ENCODE measurements around the gene STON2.

Gene STON2

GRCh38 chr14:81400202-81400678 lies at the start of gene STON2:
Gene STON2, minus strand, starts transcription at chr14:81400324. Its CDS starts 1,942 bp downstream, at chr14:81398382.
- H3K4me1 Mint-ChIP-seq (ENCODE audit: low read depth): peaks cover 11% of the 10 kb centered on the region
- H3K4me3 Mint-ChIP-seq: no peak within 1 kb of the TSS
- H3K27ac Mint-ChIP-seq: peak within 1 kb of the TSS; percentile 61
- H3K9me3 Mint-ChIP-seq: no peaks in the 10 kb centered on the region
- no peaks in the 10 kb centered on the region for H3K36me3 Mint-ChIP-seq (ENCODE audit: low read depth)
- H3K27me3 Mint-ChIP-seq (ENCODE audit: low read depth): peaks cover 12% of the 10 kb centered on the region

GRCh38 chr14:81449576-81449975 lies 49.5 kb upstream of the STON2 start:
- Mint-ChIP-seq H3K27ac (no peak overlapping the region), H3K4me1 (ENCODE audit: low read depth) (peaks cover 3% of the 10 kb centered on the region), H3K27me3 (ENCODE audit: low read depth) (peaks cover 10% of the 10 kb centered on the region), H3K36me3 (ENCODE audit: low read depth) (no peaks in the 10 kb centered on the region), H3K4me3 (no peak overlapping the region), H3K9me3 (no peaks in the 10 kb centered on the region)

GRCh38 chr14:81449114-81449513 lies 49.0 kb upstream of the STON2 start:
- Mint-ChIP-seq H3K4me3 (no peak overlapping the region), H3K9me3 (no peaks in the 10 kb centered on the region), H3K27me3 (ENCODE audit: low read depth) (peaks cover 15% of the 10 kb centered on the region), H3K4me1 (ENCODE audit: low read depth) (peaks cover 3% of the 10 kb centered on the region), H3K36me3 (ENCODE audit: low read depth) (no peaks in the 10 kb centered on the region), H3K27ac (no peak overlapping the region)

DNA sequence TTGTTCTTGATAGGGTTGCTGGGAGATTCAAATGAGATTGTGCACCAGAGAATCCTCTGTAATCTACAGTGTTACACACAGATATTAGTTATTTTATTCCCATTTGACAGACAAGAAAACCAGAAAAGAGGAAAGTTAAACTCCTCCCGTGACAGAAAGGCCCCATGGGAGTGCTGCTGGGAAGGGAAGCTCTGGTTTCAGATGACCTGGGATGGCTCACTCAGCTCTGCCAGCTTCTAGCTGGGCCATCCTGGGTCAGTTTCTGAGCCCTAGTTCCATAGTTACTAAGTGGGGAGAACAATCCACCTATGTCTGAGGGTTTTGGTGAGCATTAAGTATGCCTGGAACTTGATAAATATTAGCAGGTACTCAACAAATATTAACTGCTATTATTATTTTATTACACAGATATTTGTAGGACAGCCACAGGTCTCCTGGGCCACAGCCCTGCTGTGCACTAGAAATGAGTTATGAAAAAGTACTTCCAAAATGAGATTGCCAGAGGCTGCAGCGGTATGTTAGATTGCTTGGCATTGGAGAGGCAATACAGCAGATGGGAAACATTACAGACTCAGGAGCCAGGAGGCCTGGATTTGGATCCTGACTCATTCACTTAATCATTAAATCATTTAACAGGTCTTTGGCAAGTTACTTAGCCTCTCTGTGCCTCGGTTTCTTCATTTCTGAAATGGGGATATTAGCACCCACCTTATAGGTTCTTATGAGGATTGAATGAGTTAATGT lies 47.1 kb upstream of the STON2 start:
- peaks cover 29% of the 10 kb centered on the region for H3K27me3 Mint-ChIP-seq (ENCODE audit: low read depth)
- no peaks in the 10 kb centered on the region for H3K4me1 Mint-ChIP-seq (ENCODE audit: low read depth)
- no peak overlapping the region for H3K27ac Mint-ChIP-seq
- H3K4me3 Mint-ChIP-seq: no peak overlapping the region
- H3K36me3 Mint-ChIP-seq (ENCODE audit: low read depth): no peaks in the 10 kb centered on the region
- H3K9me3 Mint-ChIP-seq: no peaks in the 10 kb centered on the region

GRCh38 chr14:81446279-81447007 lies 46.3 kb upstream of the STON2 start:
- H3K36me3 Mint-ChIP-seq (ENCODE audit: low read depth): no peaks in the 10 kb centered on the region
- H3K4me1 Mint-ChIP-seq (ENCODE audit: low read depth): no peaks in the 10 kb centered on the region
- H3K27ac Mint-ChIP-seq: no peak overlapping the region
- no peaks in the 10 kb centered on the region for H3K9me3 Mint-ChIP-seq
- peaks cover 35% of the 10 kb centered on the region for H3K27me3 Mint-ChIP-seq (ENCODE audit: low read depth)
- H3K4me3 Mint-ChIP-seq: no peak overlapping the region

- Mint-ChIP-seq H3K27me3 (ENCODE audit: low read depth) (peaks cover 67% of the 10 kb centered on the region), H3K4me3 (no peak overlapping the region), H3K9me3 (no peaks in the 10 kb centered on the region), H3K4me1 (ENCODE audit: low read depth) (peaks cover 4% of the 10 kb centered on the region), H3K27ac (no peak overlapping the region), H3K36me3 (ENCODE audit: low read depth) (no peaks in the 10 kb centered on the region)
These were observed 41.6 kb upstream of the STON2 start for GRCh38 chr14:81441626-81442134.

DNA sequence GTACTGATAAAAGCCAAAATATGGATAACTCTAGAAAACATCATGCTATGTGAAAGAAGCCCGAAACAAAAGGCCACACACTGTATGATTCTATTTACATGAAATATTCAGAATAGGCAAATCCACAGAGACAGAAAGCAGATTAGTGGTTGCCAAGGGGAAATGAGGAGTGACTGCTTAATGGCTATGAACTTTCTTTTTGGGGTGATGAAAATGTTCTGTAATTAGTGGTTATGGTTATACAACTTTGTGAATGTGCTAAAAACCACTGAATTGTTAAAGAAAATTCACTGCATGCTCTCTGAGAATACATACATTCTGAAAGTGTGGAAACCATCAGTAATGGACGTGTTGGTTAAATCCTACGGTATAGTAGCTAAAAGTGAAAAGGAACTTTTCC lies 39.9 kb upstream of the STON2 start:
- Mint-ChIP-seq H3K4me3 (no peak overlapping the region), H3K27me3 (ENCODE audit: low read depth) (peaks cover 76% of the 10 kb centered on the region), H3K36me3 (ENCODE audit: low read depth) (no peaks in the 10 kb centered on the region), H3K4me1 (ENCODE audit: low read depth) (peaks cover 8% of the 10 kb centered on the region), H3K9me3 (no peaks in the 10 kb centered on the region), H3K27ac (no peak overlapping the region)

GRCh38 chr14:81437244-81437643 lies 37.1 kb upstream of the STON2 start:
- Mint-ChIP-seq H3K4me3 (peak overlapping the region; percentile 61), H3K9me3 (no peaks in the 10 kb centered on the region), H3K36me3 (ENCODE audit: low read depth) (no peaks in the 10 kb centered on the region), H3K27me3 (ENCODE audit: low read depth) (peaks cover 84% of the 10 kb centered on the region), H3K4me1 (ENCODE audit: low read depth) (peaks cover 8% of the 10 kb centered on the region), H3K27ac (no peak overlapping the region)

GRCh38 chr14:81436296-81437138 lies 36.4 kb upstream of the STON2 start:
- Mint-ChIP-seq H3K27me3 (ENCODE audit: low read depth) (peaks cover 83% of the 10 kb centered on the region), H3K4me1 (ENCODE audit: low read depth) (peaks cover 8% of the 10 kb centered on the region), H3K4me3 (peak overlapping the region; percentile 61), H3K27ac (no peak overlapping the region), H3K9me3 (no peaks in the 10 kb centered on the region), H3K36me3 (ENCODE audit: low read depth) (no peaks in the 10 kb centered on the region)

DNA sequence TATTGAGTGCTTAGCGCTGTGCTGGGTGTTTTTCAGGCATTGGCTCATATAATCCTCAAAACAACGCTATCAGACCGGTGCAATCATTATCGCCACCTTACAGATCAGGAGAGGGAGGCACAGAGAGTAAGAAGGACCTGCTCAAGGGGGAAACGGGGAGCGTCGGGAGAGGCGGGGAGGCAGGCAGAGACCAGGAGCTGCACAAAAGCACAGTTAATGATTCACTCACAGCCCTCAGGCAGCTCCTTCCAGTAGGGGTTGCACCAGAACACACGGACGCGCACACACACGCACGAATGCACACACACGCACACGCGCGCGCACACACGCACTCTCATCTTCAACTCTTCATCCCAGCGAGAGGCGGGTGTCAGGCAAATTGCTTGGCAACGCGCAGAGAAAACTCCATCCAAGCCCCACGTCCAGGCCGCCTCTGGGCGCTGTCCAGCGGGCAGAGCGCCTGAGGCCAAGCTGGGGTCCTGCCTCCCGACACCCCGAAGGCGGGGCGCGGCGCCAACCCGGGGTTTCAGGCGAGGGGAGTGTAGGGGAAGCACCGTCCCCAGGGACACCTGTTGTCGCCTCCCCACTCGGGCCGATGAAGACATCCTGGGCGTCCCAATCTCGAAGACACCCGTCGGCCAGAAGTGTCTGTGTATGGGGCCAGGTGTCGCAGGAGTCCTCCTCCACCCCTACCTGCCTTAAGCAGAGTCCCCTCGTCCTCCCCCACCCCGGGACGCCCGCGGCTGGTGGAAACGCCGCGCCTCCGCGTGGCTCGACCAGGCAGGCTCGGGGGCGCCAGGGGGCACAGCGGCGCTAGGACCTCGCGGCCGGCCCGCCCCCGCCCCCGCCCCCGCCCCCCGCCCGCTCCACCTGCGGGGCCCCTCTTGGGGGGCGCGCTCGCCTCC lies 35.5 kb upstream of the STON2 start:
- Mint-ChIP-seq H3K4me1 (ENCODE audit: low read depth) (peaks cover 8% of the 10 kb centered on the region), H3K36me3 (ENCODE audit: low read depth) (no peaks in the 10 kb centered on the region), H3K4me3 (peak overlapping the region; percentile 87), H3K27ac (no peak overlapping the region), H3K9me3 (no peaks in the 10 kb centered on the region), H3K27me3 (ENCODE audit: low read depth) (peaks cover 75% of the 10 kb centered on the region)

DNA sequence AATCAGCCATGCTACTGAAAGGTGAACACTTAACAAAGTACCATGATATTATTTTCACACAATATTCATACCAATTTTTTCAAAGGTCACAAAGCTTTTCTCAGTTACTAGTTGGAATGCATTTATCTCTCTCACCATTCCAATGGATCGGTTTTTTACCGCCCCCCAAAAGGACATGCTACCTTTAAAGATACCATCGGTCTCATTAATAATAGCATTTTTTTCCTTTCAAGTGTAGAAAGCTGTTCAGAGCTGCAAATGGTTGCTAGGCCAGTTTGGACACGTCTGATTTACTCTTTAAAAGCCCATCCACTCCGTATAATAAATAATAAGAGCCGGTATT lies 34.9 kb upstream of the STON2 start:
- Mint-ChIP-seq H3K9me3 (no peaks in the 10 kb centered on the region), H3K27me3 (ENCODE audit: low read depth) (peaks cover 72% of the 10 kb centered on the region), H3K36me3 (ENCODE audit: low read depth) (no peaks in the 10 kb centered on the region), H3K4me3 (peak overlapping the region; percentile 87), H3K27ac (no peak overlapping the region), H3K4me1 (ENCODE audit: low read depth) (peaks cover 8% of the 10 kb centered on the region)

DNA sequence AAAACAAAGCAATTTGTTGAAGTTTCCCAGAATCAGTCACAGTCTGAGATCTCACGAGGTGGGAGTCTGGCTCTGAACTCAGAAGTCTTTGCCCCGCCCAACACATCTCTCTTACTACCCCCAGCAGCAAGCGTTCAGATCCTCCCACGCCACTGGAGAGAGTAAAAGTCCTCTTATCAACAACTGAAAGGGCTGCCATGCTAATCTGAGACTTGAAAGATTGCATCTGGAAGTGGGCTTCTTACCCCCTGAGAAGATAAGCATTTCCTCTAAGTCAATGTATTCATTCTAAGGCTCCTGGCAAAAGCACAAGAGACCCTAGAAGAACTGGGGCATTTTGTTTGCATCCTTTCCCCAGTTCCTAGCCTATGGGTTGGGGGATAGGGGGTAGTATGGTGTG lies 34.1 kb upstream of the STON2 start:
- Mint-ChIP-seq H3K4me1 (ENCODE audit: low read depth) (peaks cover 8% of the 10 kb centered on the region), H3K27ac (no peak overlapping the region), H3K4me3 (no peak overlapping the region), H3K27me3 (ENCODE audit: low read depth) (peaks cover 66% of the 10 kb centered on the region), H3K36me3 (ENCODE audit: low read depth) (no peaks in the 10 kb centered on the region), H3K9me3 (no peaks in the 10 kb centered on the region)

GRCh38 chr14:81433378-81433777 lies 33.3 kb upstream of the STON2 start:
- Mint-ChIP-seq H3K27me3 (ENCODE audit: low read depth) (peaks cover 62% of the 10 kb centered on the region), H3K27ac (no peak overlapping the region)

More at GRCh38 chr14:81433378-81433777, 33.3 kb upstream of the STON2 start:
- Mint-ChIP-seq H3K9me3 (no peaks in the 10 kb centered on the region), H3K4me3 (no peak overlapping the region), H3K36me3 (ENCODE audit: low read depth) (no peaks in the 10 kb centered on the region), H3K4me1 (ENCODE audit: low read depth) (peaks cover 8% of the 10 kb centered on the region)
